ENCODE results near the gene FKBP3.
"Not testable (repeated sequence)": the region's sequence is repeated elsewhere in the genome, so short reads cannot be mapped to it uniquely, and the experiment has no call there.

Gene FKBP3

GRCh38 chr14:45134051-45134958 is at the start of gene FKBP3:
Gene FKBP3, minus strand, starts transcription at chr14:45134481. Its CDS starts 25 bp downstream, at chr14:45134456.
- DNase-seq: peak; percentile 99

- DNase-seq: no peak
These were observed 47.5 kb upstream of the FKBP3 start for GRCh38 chr14:45181806-45182205.

DNA sequence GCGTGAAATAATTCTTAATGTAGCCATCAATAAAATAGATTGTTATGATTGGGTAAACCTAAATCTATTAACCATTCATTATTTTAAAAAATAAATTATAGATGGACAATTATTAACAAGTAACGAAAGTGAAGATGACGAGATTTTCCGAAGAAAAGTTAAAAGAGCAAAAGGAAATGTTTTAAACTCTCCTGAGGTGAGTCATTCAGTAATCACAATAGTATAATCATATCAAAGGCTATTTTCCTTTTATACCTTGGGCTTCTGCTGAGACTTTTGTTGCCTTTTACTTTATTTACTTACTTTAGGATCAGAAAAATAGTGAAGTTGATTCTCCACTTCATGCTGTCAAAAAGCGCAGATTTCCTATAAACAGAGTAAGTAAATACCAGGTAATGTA is 47.0 kb upstream of the FKBP3 start:
- no peak for DNase-seq

GRCh38 chr14:45177076-45177475 is 42.8 kb upstream of the FKBP3 start:
- no peak for DNase-seq

DNA sequence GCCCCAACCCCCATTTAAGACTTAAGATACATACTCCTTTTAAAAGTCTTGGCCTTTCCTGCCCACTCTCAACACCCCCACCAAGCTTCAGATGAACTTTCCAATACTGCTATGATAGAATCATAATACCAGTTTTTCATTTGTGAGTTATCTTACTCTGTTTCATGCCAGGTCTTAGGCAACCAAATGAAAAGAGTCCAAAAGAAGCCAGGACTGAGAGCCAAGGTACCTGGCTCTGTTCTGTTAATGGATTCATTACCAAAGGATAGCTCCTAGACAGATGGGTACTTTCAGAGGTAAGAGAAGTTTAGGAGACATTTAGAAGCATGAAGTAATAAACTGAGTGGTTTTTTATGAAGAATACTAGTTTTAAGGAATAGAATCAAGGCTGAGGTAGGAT is 35.6 kb upstream of the FKBP3 start:
- no peak for DNase-seq

- peak; percentile 66 for DNase-seq
These were observed 21.8 kb upstream of the FKBP3 start for GRCh38 chr14:45156067-45156466.

- no peak for DNase-seq
These were observed 16.2 kb upstream of the FKBP3 start for GRCh38 chr14:45150386-45150890.

GRCh38 chr14:45149602-45150001 is 15.3 kb upstream of the FKBP3 start:
- DNase-seq: no peak

DNA sequence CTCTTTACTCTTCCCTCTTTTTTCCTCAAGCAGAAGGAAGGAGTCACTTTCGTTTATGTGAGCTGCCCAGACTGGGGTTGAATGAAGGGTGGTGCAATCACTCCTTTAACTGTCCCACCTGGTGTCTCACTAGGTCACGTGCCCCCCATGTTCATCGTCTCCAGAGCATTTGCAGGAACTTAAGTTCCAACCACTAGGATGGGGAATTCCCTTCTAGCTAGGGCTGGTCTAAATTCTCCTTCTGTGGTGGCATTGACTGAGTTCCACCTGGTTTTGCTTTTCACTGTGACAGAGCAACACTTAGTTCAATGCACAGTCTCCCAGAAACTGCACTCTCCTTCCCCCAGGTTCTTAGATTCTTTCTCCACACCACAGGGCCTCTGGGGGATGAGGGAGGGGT is 10.9 kb upstream of the FKBP3 start:
- DNase-seq: no peak

GRCh38 chr14:45144658-45145057 is 10.4 kb upstream of the FKBP3 start:
- DNase-seq: no peak

DNA sequence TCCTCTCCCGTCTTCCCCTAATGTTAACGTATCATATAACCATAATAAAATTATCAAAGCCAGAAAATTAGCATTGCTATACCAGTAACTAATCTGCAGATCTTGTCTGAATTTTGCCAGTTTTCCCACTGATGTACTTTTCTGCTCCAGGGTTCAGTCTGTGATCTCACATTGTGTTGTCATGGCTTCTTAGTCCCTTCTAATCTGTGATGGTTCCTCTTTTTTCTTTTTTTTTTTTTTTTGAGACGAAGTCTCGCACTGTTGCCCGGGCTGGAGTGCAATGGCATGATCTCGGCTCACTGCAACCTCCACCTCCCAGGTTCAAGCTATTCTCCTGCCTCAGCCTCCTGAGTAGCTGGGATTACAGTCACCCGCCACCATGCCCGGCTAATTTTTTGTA is 7.8 kb upstream of the FKBP3 start:
- not testable (repeated sequence) for DNase-seq

- no peak for DNase-seq
These were observed 6.4 kb upstream of the FKBP3 start for GRCh38 chr14:45140661-45141187.

GRCh38 chr14:45136399-45136798 is 2.1 kb upstream of the FKBP3 start:
- no peak for DNase-seq

DNA sequence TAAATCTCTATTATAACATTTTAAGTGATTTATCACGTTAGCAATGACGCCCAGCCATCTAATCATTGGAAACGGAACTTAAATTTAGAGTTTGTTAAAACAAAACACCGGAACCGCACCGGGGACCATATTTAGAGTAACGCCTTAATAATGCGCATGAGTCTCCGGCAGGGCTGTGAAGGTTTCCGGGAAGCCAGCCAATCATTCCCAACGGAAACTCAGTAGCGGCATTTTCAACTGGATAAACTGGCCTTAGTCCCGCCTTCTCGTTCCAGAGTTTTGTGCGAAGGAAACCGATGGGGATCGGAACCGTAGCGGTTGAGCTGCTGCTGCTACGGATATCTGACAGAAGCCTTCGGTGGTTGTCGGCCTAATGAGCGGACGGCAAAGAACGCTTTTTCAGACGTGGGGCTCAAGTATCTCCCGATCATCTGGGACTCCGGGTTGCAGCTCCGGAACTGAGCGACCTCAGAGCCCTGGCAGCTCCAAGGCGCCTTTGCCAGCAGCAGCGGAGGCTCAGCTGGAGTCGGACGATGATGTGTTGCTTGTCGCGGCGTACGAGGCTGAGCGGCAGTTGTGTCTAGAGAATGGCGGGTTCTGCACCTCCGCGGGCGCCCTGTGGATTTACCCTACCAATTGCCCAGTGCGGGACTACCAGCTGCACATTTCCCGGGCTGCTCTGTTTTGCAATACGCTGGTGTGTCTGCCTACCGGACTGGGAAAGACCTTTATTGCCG is 1.5 kb upstream of the FKBP3 start, which contains the start of gene FANCM:
Gene FANCM, plus strand, starts transcription at position 272 of the 737 bp plus-strand sequence. Its CDS starts 102 bp downstream, at position 374.
- peak; percentile 96 for DNase-seq

- DNase-seq: no peak
These were observed 875 bp upstream of the FKBP3 start for GRCh38 chr14:45135156-45135555.

DNA sequence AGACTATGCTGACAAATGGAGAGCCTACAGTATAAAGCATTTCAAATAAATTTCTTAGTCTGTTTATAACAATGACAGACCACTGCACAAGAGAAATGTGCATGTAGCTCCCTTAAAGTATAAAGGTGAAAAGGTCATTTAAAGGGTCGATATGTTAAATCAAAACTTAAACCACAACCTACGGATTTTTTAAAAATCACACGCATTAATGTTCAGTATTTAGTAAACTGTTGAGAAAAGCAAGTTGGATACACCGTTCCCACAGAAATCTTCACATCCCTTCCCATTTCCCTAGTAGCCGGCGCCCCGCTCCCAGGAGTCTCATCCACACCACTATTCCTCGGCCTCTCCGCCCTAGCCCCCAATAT is 614 bp downstream of the FKBP3 start:
- no peak for DNase-seq

DNA sequence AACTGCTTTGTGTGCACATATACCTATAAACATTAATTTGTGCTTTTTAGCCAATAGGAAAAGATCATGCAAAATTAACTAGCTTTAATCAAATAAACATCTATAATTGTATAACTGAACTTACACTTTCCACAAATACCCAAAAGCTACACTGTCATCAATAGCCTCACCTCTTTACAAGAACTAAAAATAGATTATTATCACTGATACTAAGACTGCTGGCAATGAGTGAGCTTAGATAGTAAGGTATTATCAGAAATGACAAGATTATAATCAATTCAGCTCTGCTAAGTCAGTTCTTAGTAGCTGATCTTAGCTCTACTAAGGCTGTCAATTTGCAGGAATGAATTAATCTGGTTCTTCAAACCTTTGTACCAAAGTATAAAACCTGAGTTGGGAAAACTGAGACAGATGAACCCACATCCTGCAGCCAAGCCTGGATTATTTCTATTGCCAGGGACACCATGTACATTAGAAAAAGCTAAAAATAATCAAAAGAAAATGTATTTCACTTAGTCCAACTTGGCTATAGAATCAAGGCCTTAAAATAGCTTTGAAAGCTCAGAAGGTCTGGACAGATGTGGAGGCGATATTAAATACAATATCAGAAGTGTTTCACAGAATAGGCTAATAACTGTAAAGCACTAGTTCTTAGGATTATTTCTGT is 5.2 kb downstream of the FKBP3 start:
- DNase-seq: no peak

DNA sequence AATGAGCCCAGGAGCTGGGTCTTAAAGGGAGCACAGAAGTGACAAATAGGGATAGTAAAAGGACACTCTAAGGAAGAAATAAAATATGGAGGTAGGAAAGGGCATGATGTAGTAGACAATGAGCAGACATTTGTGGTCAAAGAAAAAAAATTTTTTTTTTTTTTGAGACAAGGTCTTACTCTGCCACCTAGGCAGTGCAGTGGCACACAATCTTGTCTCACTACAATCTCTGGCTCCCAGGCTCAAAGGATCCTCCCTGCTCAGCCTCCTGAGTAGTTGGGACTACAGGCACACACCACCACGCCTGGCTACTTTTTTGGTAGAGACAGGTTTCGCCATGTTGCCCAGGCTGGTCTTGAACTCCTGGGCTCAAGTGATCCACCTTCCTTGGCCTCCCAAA is 8.5 kb downstream of the FKBP3 start:
- DNase-seq: no peak

DNA sequence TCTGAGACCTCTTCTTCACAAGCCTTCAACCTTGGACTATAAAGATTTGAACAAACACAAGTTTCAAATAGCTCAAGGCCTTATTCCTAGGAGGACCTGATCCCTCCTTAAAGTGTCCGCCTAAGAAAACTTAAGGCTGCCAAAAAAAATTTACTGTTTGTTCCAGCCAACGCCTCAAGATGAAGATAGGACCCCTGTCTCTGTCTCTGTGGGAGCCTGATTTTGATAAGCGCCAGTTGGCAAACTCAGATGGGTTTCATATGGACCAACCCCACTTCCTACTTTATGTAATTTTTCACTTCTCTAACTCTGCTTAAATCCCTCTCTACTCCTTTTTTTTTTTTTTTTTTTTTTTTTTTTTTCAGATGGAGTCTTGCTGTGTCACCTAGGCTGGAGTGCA is 11.0 kb downstream of the FKBP3 start:
- no peak for DNase-seq

GRCh38 chr14:45120096-45120495 is 14.2 kb downstream of the FKBP3 start:
- DNase-seq: no peak

- no peak for DNase-seq
These were observed 15.7 kb downstream of the FKBP3 start for GRCh38 chr14:45118594-45118993.

DNA sequence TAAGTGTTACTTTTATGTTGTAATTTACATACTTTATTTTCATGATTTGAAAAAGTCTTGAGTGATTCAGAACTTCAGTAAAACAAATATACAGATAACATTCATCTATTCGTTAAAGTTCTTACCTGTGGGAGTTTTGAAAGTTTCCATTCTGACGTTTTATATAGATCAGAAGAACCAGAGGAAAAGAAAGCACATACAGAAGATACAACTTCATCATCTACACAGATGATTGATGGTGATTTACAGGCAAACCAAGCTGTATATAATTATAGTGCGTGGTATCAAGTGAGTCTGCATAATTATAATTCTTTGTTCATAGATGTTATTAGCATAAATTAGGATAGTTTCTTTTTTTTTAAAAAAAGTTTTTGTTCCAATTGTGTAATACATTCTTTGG is 20.0 kb downstream of the FKBP3 start:
- no peak for DNase-seq
